ENCODE results near the gene GAP43. TPM values are rescaled to one million over a fixed set of nuclear protein-coding genes. Genes with fewer than 3 reads are reported as not detected.

GAP43 gene
- total and polyA plus RNA-seq, 4 donors = 1.1 to 40.9 (median 11.3) TPM

GRCh38 chr3:115666081-115666480, 42.8 kb downstream of the GAP43 start:
- ATAC-seq (ENCODE audit: low FRiP score) = no peak
- peaks cover 0 to 3% of the 10 kb centered on the region in 2 donors for H3K4me1 ChIP-seq (ENCODE audit: control insufficient read depth in 1 of 2, insufficient read depth in 2 of 2, low read length in 2 of 2)
- no peaks in the 10 kb centered on the region for H3K36me3 ChIP-seq (ENCODE audit: control insufficient read depth in 1 of 2, insufficient read depth in 2 of 2, low read length in 1 of 2)
- no peak overlapping the region for H3K4me3 ChIP-seq (ENCODE audit: low read length in 2 of 2)
- intact Hi-C loops (cut with DNase I) = no loop called here
- no peak overlapping the region for H3K27ac ChIP-seq (ENCODE audit: low read depth in 1 of 2, low read length in 2 of 2)
- 87 to 90% methylated on average over 2 of the region's 2 CpGs for WGBS, 2 donors
- H3K27me3 ChIP-seq (ENCODE audit: control insufficient read depth in 1 of 2, insufficient read depth in 2 of 2, low read length in 1 of 2) = no peaks in the 10 kb centered on the region
- DNase-seq = no peak
- no peaks in the 10 kb centered on the region for H3K9me3 ChIP-seq (ENCODE audit: control insufficient read depth, low read length)

GRCh38 chr3:115666920-115667737, 43.8 kb downstream of the GAP43 start:
- Histone ChIP-seq H3K27me3 (ENCODE audit: control insufficient read depth in 1 of 2, insufficient read depth in 2 of 2, low read length in 1 of 2) (no peaks in the 10 kb centered on the region), H3K4me3 (ENCODE audit: low read length in 2 of 2) (no peak overlapping the region), H3K27ac (ENCODE audit: low read depth in 1 of 2, low read length in 2 of 2) (peak overlapping the region in 1 of 2 donors; percentile 61), H3K9me3 (ENCODE audit: control insufficient read depth, low read length) (no peaks in the 10 kb centered on the region), H3K4me1 (ENCODE audit: control insufficient read depth in 1 of 2, insufficient read depth in 2 of 2, low read length in 2 of 2) (peaks cover 0 to 3% of the 10 kb centered on the region in 2 donors), H3K36me3 (ENCODE audit: control insufficient read depth in 1 of 2, insufficient read depth in 2 of 2, low read length in 1 of 2) (no peaks in the 10 kb centered on the region)
- ATAC-seq (ENCODE audit: low FRiP score) = no peak
- intact Hi-C loops (cut with DNase I) = no loop called here
- DNase-seq = no peak
- WGBS, 2 donors = 42% methylated on average over 4 of the region's 4 CpGs

GRCh38 chr3:115667738-115668065, 44.4 kb downstream of the GAP43 start:
- DNase-seq (no peak), ATAC-seq (ENCODE audit: low FRiP score) (no peak)
- no peaks in the 10 kb centered on the region for H3K36me3 ChIP-seq (ENCODE audit: control insufficient read depth in 1 of 2, insufficient read depth in 2 of 2, low read length in 1 of 2)
- H3K27me3 ChIP-seq (ENCODE audit: control insufficient read depth in 1 of 2, insufficient read depth in 2 of 2, low read length in 1 of 2) = no peaks in the 10 kb centered on the region
- intact Hi-C loops (cut with DNase I) = no loop called here
- H3K4me3 ChIP-seq (ENCODE audit: low read length in 2 of 2) = no peak overlapping the region
- H3K9me3 ChIP-seq (ENCODE audit: control insufficient read depth, low read length) = no peaks in the 10 kb centered on the region
- H3K4me1 ChIP-seq (ENCODE audit: control insufficient read depth in 1 of 2, insufficient read depth in 2 of 2, low read length in 2 of 2) = peaks cover 0 to 3% of the 10 kb centered on the region in 2 donors
- peak overlapping the region in 1 of 2 donors; percentile 61 for H3K27ac ChIP-seq (ENCODE audit: low read depth in 1 of 2, low read length in 2 of 2)

- DNase-seq (no peak), ATAC-seq (ENCODE audit: low FRiP score) (no peak)
- Histone ChIP-seq H3K27me3 (ENCODE audit: control insufficient read depth in 1 of 2, insufficient read depth in 2 of 2, low read length in 1 of 2) (no peaks in the 10 kb centered on the region), H3K9me3 (ENCODE audit: control insufficient read depth, low read length) (no peaks in the 10 kb centered on the region), H3K4me3 (ENCODE audit: low read length in 2 of 2) (no peak overlapping the region), H3K36me3 (ENCODE audit: control insufficient read depth in 1 of 2, insufficient read depth in 2 of 2, low read length in 1 of 2) (no peaks in the 10 kb centered on the region), H3K27ac (ENCODE audit: low read depth in 1 of 2, low read length in 2 of 2) (no peak overlapping the region), H3K4me1 (ENCODE audit: control insufficient read depth in 1 of 2, insufficient read depth in 2 of 2, low read length in 2 of 2) (peaks cover 0 to 3% of the 10 kb centered on the region in 2 donors)
- intact Hi-C loops (cut with DNase I) = no loop called here
Measured at GRCh38 chr3:115670911-115671310, 47.6 kb downstream of the GAP43 start.

- WGBS, 2 donors = 72 to 80% methylated on average over 5 of the region's 5 CpGs
- Histone ChIP-seq H3K27ac (ENCODE audit: low read depth in 1 of 2, low read length in 2 of 2) (no peak overlapping the region), H3K9me3 (ENCODE audit: control insufficient read depth, low read length) (no peaks in the 10 kb centered on the region), H3K4me3 (ENCODE audit: low read length in 2 of 2) (no peak overlapping the region), H3K27me3 (ENCODE audit: control insufficient read depth in 1 of 2, insufficient read depth in 2 of 2, low read length in 1 of 2) (no peaks in the 10 kb centered on the region), H3K36me3 (ENCODE audit: control insufficient read depth in 1 of 2, insufficient read depth in 2 of 2, low read length in 1 of 2) (no peaks in the 10 kb centered on the region), H3K4me1 (ENCODE audit: control insufficient read depth in 1 of 2, insufficient read depth in 2 of 2, low read length in 2 of 2) (no peaks in the 10 kb centered on the region)
- intact Hi-C loops (cut with DNase I) = no loop called here
- DNase-seq (no peak), ATAC-seq (ENCODE audit: low FRiP score) (peak; percentile 65)
Measured at GRCh38 chr3:115671761-115672455, 48.6 kb downstream of the GAP43 start.

GRCh38 chr3:115673881-115674280, 50.6 kb downstream of the GAP43 start:
- H3K9me3 ChIP-seq (ENCODE audit: control insufficient read depth, low read length) = no peaks in the 10 kb centered on the region
- H3K4me1 ChIP-seq (ENCODE audit: control insufficient read depth in 1 of 2, insufficient read depth in 2 of 2, low read length in 2 of 2) = no peaks in the 10 kb centered on the region
- DNase-seq (no peak), ATAC-seq (ENCODE audit: low FRiP score) (no peak)
- WGBS, 2 donors = 97 to 98% methylated on average over 3 of the region's 3 CpGs
- H3K27me3 ChIP-seq (ENCODE audit: control insufficient read depth in 1 of 2, insufficient read depth in 2 of 2, low read length in 1 of 2) = no peaks in the 10 kb centered on the region
- no peak overlapping the region for H3K4me3 ChIP-seq (ENCODE audit: low read length in 2 of 2)
- no peaks in the 10 kb centered on the region for H3K36me3 ChIP-seq (ENCODE audit: control insufficient read depth in 1 of 2, insufficient read depth in 2 of 2, low read length in 1 of 2)
- no peak overlapping the region for H3K27ac ChIP-seq (ENCODE audit: low read depth in 1 of 2, low read length in 2 of 2)
- intact Hi-C loops (cut with DNase I) = no loop called here

GRCh38 chr3:115676336-115676735, 53.0 kb downstream of the GAP43 start:
- Histone ChIP-seq H3K27me3 (ENCODE audit: control insufficient read depth in 1 of 2, insufficient read depth in 2 of 2, low read length in 1 of 2) (no peaks in the 10 kb centered on the region), H3K36me3 (ENCODE audit: control insufficient read depth in 1 of 2, insufficient read depth in 2 of 2, low read length in 1 of 2) (no peaks in the 10 kb centered on the region), H3K4me1 (ENCODE audit: control insufficient read depth in 1 of 2, insufficient read depth in 2 of 2, low read length in 2 of 2) (peaks cover 0 to 2% of the 10 kb centered on the region in 2 donors), H3K4me3 (ENCODE audit: low read length in 2 of 2) (no peak overlapping the region), H3K9me3 (ENCODE audit: control insufficient read depth, low read length) (no peaks in the 10 kb centered on the region), H3K27ac (ENCODE audit: low read depth in 1 of 2, low read length in 2 of 2) (no peak overlapping the region)
- ATAC-seq (ENCODE audit: low FRiP score) (no peak), DNase-seq (no peak)
- intact Hi-C loops (cut with DNase I) = no loop called here
- 95% methylated on average over 9 of the region's 9 CpGs for WGBS, 2 donors

- no peak overlapping the region for H3K27ac ChIP-seq (ENCODE audit: low read depth in 1 of 2, low read length in 2 of 2)
- ATAC-seq (ENCODE audit: low FRiP score) (no peak), DNase-seq (no peak)
- peaks cover 0 to 2% of the 10 kb centered on the region in 2 donors for H3K4me1 ChIP-seq (ENCODE audit: control insufficient read depth in 1 of 2, insufficient read depth in 2 of 2, low read length in 2 of 2)
- intact Hi-C loops (cut with DNase I) = loop anchor here in 1 of 2 donors (10.0 kb wide), 1 partner anchor 136 kb away; no protein-coding TSS in a partner anchor
- H3K36me3 ChIP-seq (ENCODE audit: control insufficient read depth in 1 of 2, insufficient read depth in 2 of 2, low read length in 1 of 2) = no peaks in the 10 kb centered on the region
- no peaks in the 10 kb centered on the region for H3K27me3 ChIP-seq (ENCODE audit: control insufficient read depth in 1 of 2, insufficient read depth in 2 of 2, low read length in 1 of 2)
- 6 to 10% methylated on average over 2 of the region's 2 CpGs for WGBS, 2 donors
- no peak overlapping the region for H3K4me3 ChIP-seq (ENCODE audit: low read length in 2 of 2)
- no peaks in the 10 kb centered on the region for H3K9me3 ChIP-seq (ENCODE audit: control insufficient read depth, low read length)
Measured at GRCh38 chr3:115680803-115681345, 57.6 kb downstream of the GAP43 start.

GRCh38 chr3:115681736-115682135, 58.4 kb downstream of the GAP43 start:
- Histone ChIP-seq H3K4me3 (ENCODE audit: low read length in 2 of 2) (no peak overlapping the region), H3K9me3 (ENCODE audit: control insufficient read depth, low read length) (no peaks in the 10 kb centered on the region), H3K36me3 (ENCODE audit: control insufficient read depth in 1 of 2, insufficient read depth in 2 of 2, low read length in 1 of 2) (no peaks in the 10 kb centered on the region), H3K27me3 (ENCODE audit: control insufficient read depth in 1 of 2, insufficient read depth in 2 of 2, low read length in 1 of 2) (no peaks in the 10 kb centered on the region), H3K27ac (ENCODE audit: low read depth in 1 of 2, low read length in 2 of 2) (no peak overlapping the region), H3K4me1 (ENCODE audit: control insufficient read depth in 1 of 2, insufficient read depth in 2 of 2, low read length in 2 of 2) (peaks cover 0 to 2% of the 10 kb centered on the region in 2 donors)
- no peak for DNase-seq
- no peak for ATAC-seq (ENCODE audit: low FRiP score)
- intact Hi-C loops (cut with DNase I) = loop anchor here in 1 of 2 donors (10.0 kb wide), 1 partner anchor 137 kb away; no protein-coding TSS in a partner anchor

Measured in aorta (tissue), 5 donors.